Urothelium cell line (cell line): Measurements from ENCODE around the gene EID2B.

Experiments
- DNase-seq: peaks from one replicate; pipeline ENCODE4 v3.0.0; 2011; ENCODE audit warnings: low spot score, mixed read lengths
- FAIRE-seq: peaks from 2 replicates; lab custom pipeline; 2011; peaks lifted over from hg19 to GRCh38; lab: Jason Lieb, UNC

EID2B gene

GRCh38 chr19:39532233-39533002 lies at the start of gene EID2B:
Gene EID2B, minus strand, starts transcription at chr19:39532852. Its CDS starts 50 bp downstream, at chr19:39532802.
- peak; percentile 68 for FAIRE-seq
- DNase-seq, result peak; percentile 97

- DNase-seq (no peak), FAIRE-seq (no peak)
Observed at GRCh38 chr19:39582442-39582841, 49.8 kb upstream of the EID2B start.

GRCh38 chr19:39568604-39569003 lies 36.0 kb upstream of the EID2B start:
- FAIRE-seq, result peak; percentile 32

GRCh38 chr19:39566064-39566463 lies 33.4 kb upstream of the EID2B start:
- DNase-seq (no peak), FAIRE-seq (no peak)

More at GRCh38 chr19:39568604-39569003, 36.0 kb upstream of the EID2B start:
- DNase-seq, result peak; percentile 57

- FAIRE-seq (no peak), DNase-seq (peak; percentile 67)
Observed at GRCh38 chr19:39563408-39563807, 30.8 kb upstream of the EID2B start.

GRCh38 chr19:39558624-39559117 lies 26.0 kb upstream of the EID2B start:
- no peak for DNase-seq
- FAIRE-seq, result no peak

- DNase-seq (no peak), FAIRE-seq (no peak)
Observed at GRCh38 chr19:39557811-39558623, 25.4 kb upstream of the EID2B start.

GRCh38 chr19:39555883-39556282 lies 23.2 kb upstream of the EID2B start:
- DNase-seq (no peak), FAIRE-seq (no peak)

- FAIRE-seq (no peak), DNase-seq (no peak)
Observed at GRCh38 chr19:39554701-39555311, 22.2 kb upstream of the EID2B start.

- DNase-seq (no peak), FAIRE-seq (no peak)
Observed at GRCh38 chr19:39553082-39553652, 20.5 kb upstream of the EID2B start.

- FAIRE-seq (no peak), DNase-seq (no peak)
Observed at GRCh38 chr19:39550197-39550596, 17.5 kb upstream of the EID2B start.

GRCh38 chr19:39546599-39546998 lies 13.9 kb upstream of the EID2B start:
- DNase-seq (no peak), FAIRE-seq (no peak)

- FAIRE-seq, result no peak
- no peak for DNase-seq
Observed at GRCh38 chr19:39544911-39545310, 12.3 kb upstream of the EID2B start.

GRCh38 chr19:39544226-39544903 lies 11.7 kb upstream of the EID2B start:
- FAIRE-seq, result no peak
- DNase-seq, result no peak

- DNase-seq (no peak), FAIRE-seq (no peak)
Observed at GRCh38 chr19:39543477-39543857, 10.8 kb upstream of the EID2B start.

- FAIRE-seq, result no peak
- no peak for DNase-seq
Observed at GRCh38 chr19:39542206-39542605, 9.6 kb upstream of the EID2B start.

- FAIRE-seq (no peak), DNase-seq (no peak)
Observed at GRCh38 chr19:39540333-39540673, 7.7 kb upstream of the EID2B start.

GRCh38 chr19:39539518-39540332 lies 7.1 kb upstream of the EID2B start, which contains the start of gene EID2:
Gene EID2, minus strand, starts transcription at chr19:39540161. Its CDS starts 82 bp downstream, at chr19:39540079.
- DNase-seq, result peak; percentile 95
- FAIRE-seq, result peak; percentile 40

GRCh38 chr19:39539165-39539517 lies 6.5 kb upstream of the EID2B start:
- peak; percentile 48 for DNase-seq
- no peak for FAIRE-seq

GRCh38 chr19:39533791-39534190 lies 1.1 kb upstream of the EID2B start:
- DNase-seq, result no peak
- FAIRE-seq, result no peak
